Central memory CD8-positive, alpha-beta T cell (primary cell): ENCODE measurements around the gene ATP11A.
A peak's percentile ranks its signal among the peaks of the same experiment; 100 is the strongest.
"Not testable (repeated sequence)": the region's sequence is repeated elsewhere in the genome, so short reads cannot be mapped to it uniquely, and the experiment has no call there.

Experiments
- ATAC-seq: fragments of 150-1000 bp; cut with Tn5 transposase; replicated peaks from 2 replicates; pipeline ENCODE4 v1.10.0; 2022; ENCODE audit warnings: mild to moderate bottlenecking, moderate FRiP score, moderate number of reproducible peaks; ENCODE audit not compliant: poor library complexity, severe bottlenecking; ENCODE audit errors: extremely low read depth
- DNase-seq, 2 donors: peaks; one replicate each; pipeline ENCODE4 v3.0.0; 2021; ENCODE audit warnings: low spot score in 2 of 2
- H3K27ac Mint-ChIP-seq: one replicate; pipeline ENCODE4 v1.8.0; 2022; ENCODE audit warnings: low read depth, mild to moderate bottlenecking, moderate library complexity, mixed read lengths
- H3K27me3 Mint-ChIP-seq: one replicate; pipeline ENCODE4 v1.8.0; 2022; ENCODE audit warnings: mixed read lengths
- H3K36me3 Mint-ChIP-seq: one replicate; pipeline ENCODE4 v1.8.0; 2022; ENCODE audit warnings: mild to moderate bottlenecking, moderate library complexity, mixed read lengths; ENCODE audit not compliant: insufficient read depth
- H3K4me1 Mint-ChIP-seq: one replicate; pipeline ENCODE4 v1.8.0; 2022; ENCODE audit warnings: mixed read lengths
- H3K4me3 Mint-ChIP-seq: one replicate; pipeline ENCODE4 v1.8.0; 2022; ENCODE audit warnings: mild to moderate bottlenecking, moderate library complexity, mixed read lengths
- H3K9me3 Mint-ChIP-seq: one replicate; pipeline ENCODE4 v1.8.0; 2022; ENCODE audit warnings: mixed read lengths

The ATP11A gene

DNA sequence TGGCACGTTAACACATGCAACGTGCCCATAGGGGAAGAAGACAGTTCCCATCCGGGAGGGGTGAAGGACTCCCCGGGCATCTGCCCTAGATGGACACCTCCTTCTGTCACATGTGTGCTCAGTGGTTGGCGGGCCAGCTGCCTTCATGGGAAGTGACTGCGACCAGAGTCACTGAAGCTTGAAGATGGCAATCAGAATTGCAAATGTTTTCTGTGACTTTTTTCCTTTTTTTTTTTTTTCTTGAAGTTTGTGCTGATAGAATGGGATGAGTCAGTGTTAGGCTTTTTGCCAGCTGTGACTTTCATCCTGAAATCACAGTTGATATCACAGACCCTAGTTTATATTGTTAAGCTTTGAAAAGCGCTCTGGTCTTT lies 170.0 kb downstream of the ATP11A start:
- no peak overlapping the region for H3K4me3 Mint-ChIP-seq
- no peaks in the 10 kb centered on the region for H3K27me3 Mint-ChIP-seq
- DNase-seq: no peak
- H3K27ac Mint-ChIP-seq: no peak overlapping the region
- H3K9me3 Mint-ChIP-seq: no peaks in the 10 kb centered on the region
- H3K4me1 Mint-ChIP-seq: no peaks in the 10 kb centered on the region
- ATAC-seq: no peak
- H3K36me3 Mint-ChIP-seq: peaks cover 19% of the 10 kb centered on the region

DNA sequence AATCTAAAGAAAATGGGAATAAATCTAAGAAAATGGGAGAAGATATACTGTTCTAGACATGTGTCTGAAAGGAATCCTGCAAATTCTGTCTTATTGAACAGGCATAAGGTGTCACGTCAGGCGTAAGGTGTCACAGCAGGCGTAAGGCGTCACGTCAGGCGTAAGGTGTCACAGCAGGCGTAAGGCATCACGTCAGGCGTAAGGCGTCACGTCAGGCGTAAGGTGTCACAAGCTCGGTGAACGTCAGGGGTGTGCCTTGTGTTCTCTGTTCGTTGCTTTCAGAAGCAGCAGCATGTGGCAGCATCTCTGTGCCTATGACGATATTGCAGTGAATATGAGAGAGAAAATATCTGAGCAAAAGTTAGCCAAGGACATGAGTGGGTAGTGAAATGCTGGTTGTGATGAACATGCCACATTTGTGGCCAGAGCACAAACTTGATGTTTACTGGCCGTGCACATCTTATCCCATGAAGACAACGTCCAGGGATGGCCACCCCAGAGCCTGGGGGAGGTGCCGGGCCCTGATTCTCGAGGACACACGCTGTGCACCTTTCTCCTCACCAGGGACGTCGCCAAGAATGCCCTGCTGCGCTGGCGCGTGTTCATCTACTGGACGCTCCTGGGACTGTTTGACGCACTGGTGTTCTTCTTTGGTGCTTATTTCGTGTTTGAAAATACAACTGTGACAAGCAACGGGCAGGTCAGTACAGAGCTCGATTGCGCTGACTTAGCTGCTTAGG lies 172.2 kb downstream of the ATP11A start:
- Mint-ChIP-seq H3K4me1 (no peaks in the 10 kb centered on the region), H3K27me3 (no peaks in the 10 kb centered on the region), H3K27ac (no peak overlapping the region), H3K36me3 (peaks cover 12% of the 10 kb centered on the region), H3K9me3 (no peaks in the 10 kb centered on the region), H3K4me3 (no peak overlapping the region)
- no peak for DNase-seq
- no peak for ATAC-seq

DNA sequence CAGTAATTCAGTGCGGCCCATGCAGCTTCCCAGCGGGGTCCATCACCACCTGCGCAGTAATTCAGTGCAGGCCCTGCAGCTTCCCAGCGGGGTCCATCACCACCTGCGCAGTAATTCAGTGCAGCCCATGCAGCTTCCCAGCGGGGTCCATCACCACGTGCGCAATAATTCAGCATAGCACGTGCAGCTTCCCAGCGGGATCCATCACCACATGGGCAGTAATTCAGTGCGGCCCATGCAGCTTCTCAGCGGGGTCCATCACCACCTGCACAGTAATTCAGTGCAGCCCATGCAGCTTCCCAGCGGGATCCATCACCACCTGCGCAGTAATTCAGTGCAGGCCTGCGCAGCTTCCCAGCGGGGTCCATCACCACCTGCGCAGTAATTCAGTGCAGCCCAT lies 173.5 kb downstream of the ATP11A start:
- not testable (repeated sequence) for H3K4me1 Mint-ChIP-seq, ATAC-seq, H3K36me3 Mint-ChIP-seq

DNA sequence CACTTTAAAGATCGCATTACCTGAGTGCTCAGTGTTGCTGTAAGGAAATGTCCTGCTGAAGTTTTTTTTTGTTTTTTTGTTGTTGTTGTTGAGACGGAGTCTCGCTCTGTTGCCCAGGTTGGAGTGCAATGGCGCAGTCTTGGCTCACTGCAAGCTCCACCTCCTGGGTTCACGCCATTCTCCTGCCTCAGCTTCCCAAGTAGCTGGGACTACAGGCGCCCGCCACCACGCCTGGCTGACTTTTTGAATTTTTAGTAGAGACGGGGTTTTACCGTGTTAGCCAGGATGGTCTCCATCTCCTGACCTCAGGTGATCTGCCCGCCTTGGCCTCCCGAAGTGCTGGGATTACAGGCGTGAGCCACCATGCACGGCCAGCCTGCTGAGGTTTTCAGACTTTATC lies 175.6 kb downstream of the ATP11A start:
- not testable (repeated sequence) for H3K27me3 Mint-ChIP-seq, ATAC-seq, H3K4me3 Mint-ChIP-seq, H3K36me3 Mint-ChIP-seq, DNase-seq, H3K27ac Mint-ChIP-seq, H3K4me1 Mint-ChIP-seq, H3K9me3 Mint-ChIP-seq

More for the DNA sequence above, 173.5 kb downstream of the ATP11A start:
- H3K27ac Mint-ChIP-seq, H3K4me3 Mint-ChIP-seq, DNase-seq, H3K27me3 Mint-ChIP-seq, H3K9me3 Mint-ChIP-seq: not testable (repeated sequence)

DNA sequence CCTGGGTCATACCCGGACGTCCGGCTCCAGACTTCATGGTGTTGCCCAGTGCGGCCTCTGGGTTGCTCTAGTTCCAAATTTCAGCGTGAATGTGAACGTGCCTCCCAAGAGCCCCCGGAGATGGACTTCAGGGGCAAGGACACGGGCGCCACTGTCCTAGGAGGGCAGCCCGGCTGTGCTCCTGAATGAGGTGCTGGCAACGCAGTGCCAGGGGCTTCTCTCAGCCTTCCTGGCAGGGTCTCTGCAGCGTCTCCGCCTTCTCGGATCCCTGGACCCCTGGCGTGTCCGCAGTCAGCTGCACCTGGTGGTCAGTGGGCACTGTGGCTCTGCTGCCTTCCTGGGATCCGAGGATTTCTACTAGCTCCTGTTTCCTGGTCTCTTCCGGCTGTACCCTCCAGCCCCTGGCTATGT lies 177.5 kb downstream of the ATP11A start:
- DNase-seq: no peak
- ATAC-seq: no peak
- H3K27ac Mint-ChIP-seq: no peak overlapping the region
- no peaks in the 10 kb centered on the region for H3K9me3 Mint-ChIP-seq
- H3K4me1 Mint-ChIP-seq: no peaks in the 10 kb centered on the region
- no peaks in the 10 kb centered on the region for H3K36me3 Mint-ChIP-seq
- no peak overlapping the region for H3K4me3 Mint-ChIP-seq
- H3K27me3 Mint-ChIP-seq: no peaks in the 10 kb centered on the region

DNA sequence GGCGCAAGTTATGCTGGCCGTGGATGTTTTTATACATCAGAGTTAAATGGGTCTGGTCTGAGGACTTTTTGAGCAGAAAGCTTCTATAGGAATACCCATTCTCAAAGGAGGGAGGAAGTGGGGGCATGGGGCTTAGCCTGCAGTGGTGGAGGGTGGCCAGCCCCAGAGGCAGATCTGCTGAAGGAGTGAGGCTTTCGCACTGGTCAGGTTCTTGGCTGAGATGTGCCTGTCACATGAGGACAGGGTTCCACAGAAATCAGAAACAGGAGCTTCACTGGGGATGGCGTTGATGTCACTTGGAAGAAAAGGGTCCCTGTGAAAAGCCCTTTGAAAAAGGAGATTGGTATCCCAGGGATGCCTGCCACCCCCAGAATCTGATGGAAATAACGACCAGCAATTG lies 178.5 kb downstream of the ATP11A start:
- H3K27me3 Mint-ChIP-seq: no peaks in the 10 kb centered on the region
- no peak overlapping the region for H3K4me3 Mint-ChIP-seq
- peaks cover 7% of the 10 kb centered on the region for H3K9me3 Mint-ChIP-seq
- ATAC-seq (no peak), DNase-seq (no peak)
- H3K4me1 Mint-ChIP-seq: peaks cover 1% of the 10 kb centered on the region
- peaks cover 8% of the 10 kb centered on the region for H3K36me3 Mint-ChIP-seq
- H3K27ac Mint-ChIP-seq: no peak overlapping the region

DNA sequence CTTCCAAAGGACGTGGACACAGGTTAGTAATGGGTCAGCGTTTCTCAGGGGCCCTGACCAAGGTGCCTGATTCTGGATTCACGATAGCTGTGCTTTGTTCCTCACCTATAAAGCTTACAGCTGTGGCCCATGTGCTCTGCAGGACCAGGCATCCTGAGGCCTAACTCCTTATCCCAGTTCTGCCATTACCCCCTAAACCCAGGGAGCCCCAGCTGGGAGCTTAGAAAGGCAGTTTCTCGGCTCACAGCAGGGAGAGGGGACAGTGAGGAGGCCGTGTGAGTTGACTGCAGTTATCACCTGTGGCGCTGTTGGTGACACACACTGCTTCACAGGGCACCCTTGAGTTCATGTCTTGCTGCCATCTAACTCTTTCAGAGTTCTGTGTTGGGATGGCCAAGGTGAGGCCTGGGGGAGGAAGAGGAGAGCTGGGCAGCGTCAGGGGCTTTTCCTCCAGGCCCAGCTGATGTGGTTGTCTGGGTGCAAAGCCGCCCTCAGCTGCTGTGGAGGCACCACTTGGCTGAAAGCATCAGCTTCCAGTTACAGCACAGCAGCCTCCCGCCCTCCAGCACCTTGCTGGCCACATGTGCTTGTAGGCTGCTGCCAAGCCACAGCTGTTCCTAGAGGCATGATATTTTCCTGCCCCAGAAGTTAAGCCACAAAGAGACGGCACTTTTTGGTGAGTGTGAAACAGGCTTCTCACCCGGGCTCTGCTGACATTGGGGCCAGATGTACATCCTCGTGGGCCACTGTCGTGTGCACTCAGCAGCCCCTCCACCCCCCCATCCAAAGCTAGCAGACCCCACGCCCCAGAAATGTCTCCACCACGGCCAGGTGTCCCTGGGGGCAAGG lies 179.6 kb downstream of the ATP11A start:
- ATAC-seq (no peak), DNase-seq (no peak)
- Mint-ChIP-seq H3K9me3 (peaks cover 12% of the 10 kb centered on the region), H3K4me3 (no peak overlapping the region), H3K27me3 (no peaks in the 10 kb centered on the region), H3K4me1 (peaks cover 8% of the 10 kb centered on the region), H3K36me3 (peaks cover 13% of the 10 kb centered on the region), H3K27ac (no peak overlapping the region)

DNA sequence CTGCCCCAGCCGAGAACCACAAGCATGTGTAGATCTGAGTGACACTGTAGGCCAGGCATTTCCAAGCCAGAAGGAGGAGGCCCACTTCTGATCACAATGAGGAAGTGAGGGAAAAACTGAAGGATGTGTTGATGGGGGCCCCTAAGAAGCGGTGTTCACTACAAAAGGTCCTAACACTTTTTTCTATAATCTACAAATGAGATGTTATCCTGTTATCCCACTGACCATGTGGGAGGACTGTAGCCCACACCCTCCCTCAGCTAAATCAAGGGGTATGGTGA lies 180.2 kb downstream of the ATP11A start:
- peaks cover 11% of the 10 kb centered on the region for H3K4me1 Mint-ChIP-seq
- H3K36me3 Mint-ChIP-seq: peaks cover 13% of the 10 kb centered on the region
- no peak overlapping the region for H3K4me3 Mint-ChIP-seq
- DNase-seq (no peak), ATAC-seq (no peak)
- no peak overlapping the region for H3K27ac Mint-ChIP-seq
- H3K27me3 Mint-ChIP-seq: no peaks in the 10 kb centered on the region
- H3K9me3 Mint-ChIP-seq: peaks cover 12% of the 10 kb centered on the region

DNA sequence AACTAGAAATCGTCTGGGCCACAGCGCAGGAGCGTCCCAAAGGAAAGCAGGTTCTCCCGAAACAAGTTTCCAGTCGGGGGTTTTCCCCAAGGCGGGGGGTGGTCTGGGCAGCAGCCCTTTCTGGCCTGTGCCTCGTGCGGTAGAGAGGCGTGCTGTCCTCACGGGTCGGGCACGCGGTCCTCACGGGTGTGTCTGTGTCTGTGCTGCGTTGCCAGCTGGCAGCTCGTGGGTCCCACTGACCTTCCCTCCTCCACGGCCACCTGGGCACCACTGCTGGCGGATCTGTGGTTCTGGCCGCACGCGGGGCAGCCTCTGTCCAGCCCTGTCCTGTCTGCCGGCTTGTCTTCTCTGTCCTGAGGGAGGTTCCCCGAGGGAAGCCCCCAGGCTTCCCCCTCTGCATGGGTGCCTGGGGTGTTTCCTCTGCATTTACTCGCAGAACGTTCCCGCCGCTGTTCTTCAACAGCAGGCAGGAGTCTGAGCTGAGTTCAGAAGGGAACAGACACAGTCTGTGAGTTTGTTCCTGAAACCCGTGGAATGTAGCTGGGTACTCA lies 181.0 kb downstream of the ATP11A start:
- no peak overlapping the region for H3K4me3 Mint-ChIP-seq
- ATAC-seq (no peak), DNase-seq (no peak)
- H3K4me1 Mint-ChIP-seq: peaks cover 18% of the 10 kb centered on the region
- no peak overlapping the region for H3K27ac Mint-ChIP-seq
- H3K27me3 Mint-ChIP-seq: no peaks in the 10 kb centered on the region
- peaks cover 15% of the 10 kb centered on the region for H3K36me3 Mint-ChIP-seq
- H3K9me3 Mint-ChIP-seq: peaks cover 12% of the 10 kb centered on the region

DNA sequence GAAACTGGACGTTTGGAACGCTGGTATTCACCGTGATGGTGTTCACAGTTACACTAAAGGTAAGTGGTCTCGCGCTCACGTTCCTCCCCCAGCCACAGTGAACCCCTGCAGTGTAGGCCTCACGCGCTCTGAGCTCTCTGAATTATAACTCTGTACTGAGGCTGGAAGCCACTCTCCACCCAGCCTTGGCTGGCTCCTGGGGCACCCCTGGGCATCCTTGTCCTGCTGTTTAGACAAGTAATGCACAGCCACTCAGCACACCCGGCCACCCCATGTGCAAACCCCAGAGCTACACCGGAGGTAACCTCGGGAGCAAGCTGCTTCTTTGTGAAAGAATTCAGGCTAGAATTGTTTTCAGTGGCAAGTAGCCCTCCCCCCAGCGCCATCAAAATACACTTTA lies 181.9 kb downstream of the ATP11A start:
- Mint-ChIP-seq H3K4me1 (peaks cover 18% of the 10 kb centered on the region), H3K27me3 (no peaks in the 10 kb centered on the region), H3K9me3 (peaks cover 12% of the 10 kb centered on the region), H3K4me3 (no peak overlapping the region), H3K36me3 (peaks cover 15% of the 10 kb centered on the region), H3K27ac (no peak overlapping the region)
- DNase-seq: no peak
- no peak for ATAC-seq

DNA sequence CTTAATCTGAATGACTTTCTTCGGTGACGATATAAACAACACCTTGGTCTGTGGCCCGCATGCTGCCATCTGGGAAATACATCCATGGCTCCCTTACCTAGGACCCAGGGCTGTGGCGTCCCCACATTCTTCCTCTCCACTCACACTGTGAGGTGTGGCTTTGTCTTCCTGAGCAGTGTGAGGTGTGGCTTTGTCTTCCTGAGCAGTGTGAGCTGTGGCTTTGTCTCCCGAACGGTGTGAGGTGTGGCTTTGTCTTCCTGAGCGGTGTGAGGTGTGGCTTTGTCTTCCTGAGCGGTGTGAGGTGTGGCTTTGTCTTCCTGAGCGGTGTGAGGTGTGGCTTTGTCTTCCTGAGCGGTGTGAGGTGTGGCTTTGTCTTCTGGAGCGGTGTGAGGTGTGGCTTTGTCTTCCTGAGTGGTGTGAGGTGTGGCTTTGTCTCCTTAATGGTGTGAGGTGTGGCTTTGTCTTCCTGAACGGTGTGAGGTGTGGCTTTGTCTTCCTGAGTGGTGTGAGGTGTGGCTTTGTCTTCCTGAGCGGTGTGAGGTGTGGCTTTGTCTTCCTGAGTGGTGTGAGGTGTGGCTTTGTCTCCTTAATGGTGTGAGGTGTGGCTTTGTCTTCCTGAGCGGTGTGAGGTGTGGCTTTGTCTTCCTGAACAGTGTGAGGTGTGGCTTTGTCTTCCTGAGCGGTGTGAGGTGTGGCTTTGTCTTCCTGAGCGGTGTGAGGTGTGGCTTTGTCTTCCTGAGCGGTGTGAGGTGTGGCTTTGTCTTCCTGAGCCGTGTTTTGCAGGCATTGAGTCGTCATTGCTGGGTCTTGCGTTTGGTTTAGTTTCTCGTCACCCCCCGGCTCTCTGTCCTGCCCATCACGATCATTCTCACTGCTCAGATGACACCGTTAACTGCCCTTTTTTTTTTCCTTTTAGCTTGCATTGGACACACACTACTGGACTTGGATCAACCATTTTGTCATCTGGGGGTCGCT lies 183.1 kb downstream of the ATP11A start:
- not testable (repeated sequence) for H3K27me3 Mint-ChIP-seq
- H3K4me1 Mint-ChIP-seq: peaks cover 18% of the 10 kb centered on the region
- DNase-seq (peak in 1 of 2 donors; percentile 32), ATAC-seq (peak; percentile 73)
- peak overlapping the region; percentile 45 for H3K4me3 Mint-ChIP-seq
- H3K27ac Mint-ChIP-seq: peak overlapping the region; percentile 86
- peaks cover 12% of the 10 kb centered on the region for H3K9me3 Mint-ChIP-seq
- H3K36me3 Mint-ChIP-seq: peaks cover 15% of the 10 kb centered on the region
